Measurements from ENCODE around the gene TMEM167A. TPM values are rescaled to one million over a fixed set of nuclear protein-coding genes. Genes with fewer than 3 reads are reported as not detected.
A peak's percentile ranks its signal among the peaks of the same experiment; 100 is the strongest.

The TMEM167A gene
- total RNA-seq = 64.5 and 72.7 TPM in 2 replicates
- 67.2 TPM for polyA plus RNA-seq (2012)

GRCh38 chr5:83076742-83077661, at the start of gene TMEM167A, which contains the start of gene XRCC4:
TSS of gene TMEM167A (minus strand) at chr5:83077394. CDS start at chr5:83077323, 71 bp downstream.
TSS of gene XRCC4 (plus strand) at chr5:83077547. CDS start at chr5:83104920, 27,373 bp downstream.
- DNase-seq (ENCODE audit: low read depth) = peak; percentile 99

GRCh38 chr5:83126501-83126900, 49.3 kb upstream of the TMEM167A start:
- DNase-seq (ENCODE audit: low read depth) = no peak

GRCh38 chr5:83125560-83125959, 48.4 kb upstream of the TMEM167A start:
- DNase-seq (ENCODE audit: low read depth) = no peak

- no peak for DNase-seq (ENCODE audit: low read depth)
Measured at GRCh38 chr5:83124593-83124992, 47.4 kb upstream of the TMEM167A start.

GRCh38 chr5:83118976-83119375, 41.8 kb upstream of the TMEM167A start:
- DNase-seq (ENCODE audit: low read depth) = no peak

GRCh38 chr5:83118471-83118870, 41.3 kb upstream of the TMEM167A start:
- DNase-seq (ENCODE audit: low read depth) = no peak

- no peak for DNase-seq (ENCODE audit: low read depth)
Measured at GRCh38 chr5:83115816-83116215, 38.6 kb upstream of the TMEM167A start.

- no peak for DNase-seq (ENCODE audit: low read depth)
Measured at GRCh38 chr5:83109380-83109779, 32.2 kb upstream of the TMEM167A start.

- no peak for DNase-seq (ENCODE audit: low read depth)
Measured at GRCh38 chr5:83107692-83108420, 30.7 kb upstream of the TMEM167A start.

- peak; percentile 39 for DNase-seq (ENCODE audit: low read depth)
Measured at GRCh38 chr5:83104021-83104420, 26.8 kb upstream of the TMEM167A start.

- peak; percentile 59 for DNase-seq (ENCODE audit: low read depth)
Measured at GRCh38 chr5:83102364-83102980, 25.3 kb upstream of the TMEM167A start.

GRCh38 chr5:83101514-83101913, 24.3 kb upstream of the TMEM167A start:
- no peak for DNase-seq (ENCODE audit: low read depth)

GRCh38 chr5:83099445-83099844, 22.3 kb upstream of the TMEM167A start:
- DNase-seq (ENCODE audit: low read depth) = no peak

GRCh38 chr5:83099001-83099400, 21.8 kb upstream of the TMEM167A start:
- DNase-seq (ENCODE audit: low read depth) = no peak

- DNase-seq (ENCODE audit: low read depth) = peak; percentile 76
Measured at GRCh38 chr5:83097689-83098231, 20.6 kb upstream of the TMEM167A start.

GRCh38 chr5:83096660-83097339, 19.6 kb upstream of the TMEM167A start:
- DNase-seq (ENCODE audit: low read depth) = peak; percentile 69

GRCh38 chr5:83095957-83096539, 18.9 kb upstream of the TMEM167A start:
- peak; percentile 97 for DNase-seq (ENCODE audit: low read depth)

GRCh38 chr5:83095163-83095956, 18.2 kb upstream of the TMEM167A start:
- DNase-seq (ENCODE audit: low read depth) = no peak

GRCh38 chr5:83093692-83094091, 16.5 kb upstream of the TMEM167A start:
- no peak for DNase-seq (ENCODE audit: low read depth)

- no peak for DNase-seq (ENCODE audit: low read depth)
Measured at GRCh38 chr5:83092619-83093018, 15.4 kb upstream of the TMEM167A start.
